22Rv1 (cell line): Measurements from ENCODE around the gene TPCN2.

Experiments used
- ZFX ChIP-seq: fragments of 450-650 bp; IDR thresholded peaks from 2 replicates; pipeline ENCODE4 v1.6.1; 2017; ENCODE audit warnings: antibody characterized with exemption, borderline replicate concordance
- TF ChIP-seq, protein P1 (sequence below): fragments of 450-650 bp; IDR thresholded peaks from 2 replicates; pipeline ENCODE4 v1.5.1; 2017; ENCODE audit warnings: mild to moderate bottlenecking

DNA sequence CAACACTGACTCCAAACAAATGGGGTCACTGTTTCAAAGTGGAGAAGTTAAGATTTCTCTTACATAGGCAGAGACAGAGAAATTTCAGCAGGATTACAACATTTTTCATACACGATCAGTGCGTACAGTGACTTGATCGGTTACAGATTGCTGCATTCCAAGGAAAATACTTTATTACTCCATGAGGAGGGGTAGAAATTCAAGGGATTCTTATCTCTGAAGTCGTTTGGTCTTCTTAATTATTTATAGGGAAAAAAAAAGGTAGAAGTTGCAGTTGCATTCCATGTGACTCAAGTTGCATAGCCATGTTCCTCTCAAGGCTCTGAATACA lies 96.3 kb downstream of the TPCN2 start:
- TF ChIP-seq, protein P1, sequence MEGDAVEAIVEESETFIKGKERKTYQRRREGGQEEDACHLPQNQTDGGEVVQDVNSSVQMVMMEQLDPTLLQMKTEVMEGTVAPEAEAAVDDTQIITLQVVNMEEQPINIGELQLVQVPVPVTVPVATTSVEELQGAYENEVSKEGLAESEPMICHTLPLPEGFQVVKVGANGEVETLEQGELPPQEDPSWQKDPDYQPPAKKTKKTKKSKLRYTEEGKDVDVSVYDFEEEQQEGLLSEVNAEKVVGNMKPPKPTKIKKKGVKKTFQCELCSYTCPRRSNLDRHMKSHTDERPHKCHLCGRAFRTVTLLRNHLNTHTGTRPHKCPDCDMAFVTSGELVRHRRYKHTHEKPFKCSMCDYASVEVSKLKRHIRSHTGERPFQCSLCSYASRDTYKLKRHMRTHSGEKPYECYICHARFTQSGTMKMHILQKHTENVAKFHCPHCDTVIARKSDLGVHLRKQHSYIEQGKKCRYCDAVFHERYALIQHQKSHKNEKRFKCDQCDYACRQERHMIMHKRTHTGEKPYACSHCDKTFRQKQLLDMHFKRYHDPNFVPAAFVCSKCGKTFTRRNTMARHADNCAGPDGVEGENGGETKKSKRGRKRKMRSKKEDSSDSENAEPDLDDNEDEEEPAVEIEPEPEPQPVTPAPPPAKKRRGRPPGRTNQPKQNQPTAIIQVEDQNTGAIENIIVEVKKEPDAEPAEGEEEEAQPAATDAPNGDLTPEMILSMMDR = no peak
- no peak for TF ChIP-seq ZFX
